Endodermal cell (in vitro differentiated cells): ENCODE data around the gene MYL10. TPM values are rescaled to one million over a fixed set of nuclear protein-coding genes. Genes with fewer than 3 reads are reported as not detected.

Experiments used
- DNase-seq: peaks from one replicate; pipeline ENCODE4 v3.0.0-alpha.2; 2017
- H3K27ac ChIP-seq: 2 replicates; pipeline ENCODE4 v1.5.1; 2013; ENCODE audit warnings: mild to moderate bottlenecking, low read depth, low read length, moderate library complexity
- H3K27me3 ChIP-seq: 2 replicates; pipeline ENCODE4 v1.6.1; 2013; ENCODE audit warnings: mild to moderate bottlenecking, low read length, moderate library complexity; ENCODE audit not compliant: insufficient read depth, control insufficient read depth, poor library complexity, severe bottlenecking
- H3K36me3 ChIP-seq: 2 replicates; pipeline ENCODE4 v1.7.0; 2013; ENCODE audit warnings: mild to moderate bottlenecking, low read length, moderate library complexity; ENCODE audit not compliant: control insufficient read depth, insufficient read depth
- H3K4me1 ChIP-seq: one replicate; pipeline ENCODE4 v1.7.0; 2013; ENCODE audit warnings: low read length; ENCODE audit not compliant: control insufficient read depth, insufficient read depth
- H3K4me3 ChIP-seq: 2 replicates; pipeline ENCODE4 v1.5.1; 2013; ENCODE audit warnings: mild to moderate bottlenecking, low read length, moderate library complexity
- H3K9ac ChIP-seq: 2 replicates; pipeline ENCODE4 v1.6.1; 2013; ENCODE audit warnings: mild to moderate bottlenecking, low read length, moderate library complexity; ENCODE audit not compliant: poor library complexity, severe bottlenecking; ENCODE audit errors: extremely low read depth
- H3K9me3 ChIP-seq: 2 replicates; pipeline ENCODE4 v1.6.1; 2013; ENCODE audit warnings: mild to moderate bottlenecking, low read length, moderate library complexity; ENCODE audit not compliant: control insufficient read depth
- H3K27ac Mint-ChIP-seq: 2 replicates; pipeline ENCODE4 v1.8.0; 2020; ENCODE audit warnings: mixed read lengths
- H3K27me3 Mint-ChIP-seq: 2 replicates; pipeline ENCODE4 v1.8.0; 2021; ENCODE audit warnings: mild to moderate bottlenecking, mixed read lengths; ENCODE audit not compliant: insufficient read depth
- H3K36me3 Mint-ChIP-seq: 2 replicates; pipeline ENCODE4 v1.8.0; 2020; ENCODE audit warnings: low read depth, mixed read lengths
- H3K4me1 Mint-ChIP-seq: 2 replicates; pipeline ENCODE4 v1.8.0; 2020; ENCODE audit warnings: mixed read lengths
- H3K4me3 Mint-ChIP-seq: 2 replicates; pipeline ENCODE4 v1.8.0; 2020; ENCODE audit warnings: mild to moderate bottlenecking, moderate library complexity, mixed read lengths
- H3K9me3 Mint-ChIP-seq: 2 replicates; pipeline ENCODE4 v1.8.0; 2020; ENCODE audit warnings: mild to moderate bottlenecking, mixed read lengths
- CTCF ChIP-seq: fragments of 200-600 bp; sonication (generic); conservative IDR thresholded peaks from 2 replicates; pipeline ENCODE4 v1.5.0; 2021; ENCODE audit warnings: antibody characterized with exemption, mild to moderate bottlenecking
- WGBS, 2 experiments: methylation state at CpG; one replicate each; pipeline versions ENCODE4 v1.1.5 to v1.1.7; 2013; ENCODE audit warnings: missing lambda C conversion rate in 2 of 2, mixed read lengths in 1 of 2; ENCODE audit not compliant: insufficient coverage in 1 of 2, insufficient read length in 1 of 2; 5-methylcytosine and 5-hydroxymethylcytosine counted together
- total RNA-seq, 2 donors: library from RNA; stranded (reverse); fragmentation: NEBNext Ultra II Directional in 1 of 2; extraction: Animal tissue kit (Norgen Biotek cat#: 25700) in 1 of 2; gene quantifications; 2 replicates in 1 of 2; 3 replicates in 1 of 2; pipeline ENCODE4 v1.2.1, GENCODE V29; 2021

The MYL10 gene
- total RNA-seq, 2 donors from 2014 or later = not detected

- no peak overlapping the region for H3K4me3 ChIP-seq
- no peak for TF ChIP-seq CTCF
- Mint-ChIP-seq H3K4me3 (no peak overlapping the region), H3K27me3 (peaks cover 8% of the 10 kb centered on the region), H3K9me3 (no peaks in the 10 kb centered on the region), H3K36me3 (no peaks in the 10 kb centered on the region), H3K27ac (no peak overlapping the region), H3K4me1 (no peaks in the 10 kb centered on the region)
- no peaks in the 10 kb centered on the region for H3K9me3 ChIP-seq
- H3K27ac ChIP-seq = no peak overlapping the region
- DNase-seq = no peak
- H3K27me3 ChIP-seq = no peaks in the 10 kb centered on the region
- WGBS, 2 experiments = 89 to 96% methylated on average over 1 of the region's 1 CpG
- no peaks in the 10 kb centered on the region for H3K36me3 ChIP-seq
- no peaks in the 10 kb centered on the region for H3K4me1 ChIP-seq
- no peak overlapping the region for H3K9ac ChIP-seq
These were observed 32.2 kb downstream of the MYL10 start for GRCh38 chr7:101596898-101597297.

GRCh38 chr7:101595766-101596537 is 33.1 kb downstream of the MYL10 start:
- no peak overlapping the region for H3K9ac ChIP-seq
- TF ChIP-seq CTCF = no peak
- Mint-ChIP-seq H3K27me3 (peaks cover 8% of the 10 kb centered on the region), H3K4me3 (no peak overlapping the region), H3K9me3 (no peaks in the 10 kb centered on the region), H3K36me3 (no peaks in the 10 kb centered on the region), H3K27ac (no peak overlapping the region), H3K4me1 (no peaks in the 10 kb centered on the region)
- no peaks in the 10 kb centered on the region for H3K9me3 ChIP-seq
- no peak for DNase-seq
- 94 to 100% methylated on average over 2 to 4 of the region's 4 CpGs for WGBS, 2 experiments
- no peaks in the 10 kb centered on the region for H3K27me3 ChIP-seq
- H3K4me1 ChIP-seq = no peaks in the 10 kb centered on the region
- no peaks in the 10 kb centered on the region for H3K36me3 ChIP-seq
- H3K4me3 ChIP-seq = no peak overlapping the region
- no peak overlapping the region for H3K27ac ChIP-seq

- Mint-ChIP-seq H3K4me3 (no peak overlapping the region), H3K4me1 (no peaks in the 10 kb centered on the region), H3K27ac (no peak overlapping the region), H3K9me3 (no peaks in the 10 kb centered on the region), H3K27me3 (peaks cover 8% of the 10 kb centered on the region), H3K36me3 (no peaks in the 10 kb centered on the region)
- WGBS, 2 experiments = 95 to 100% methylated on average over 1 of the region's 1 CpG
- no peaks in the 10 kb centered on the region for H3K9me3 ChIP-seq
- H3K9ac ChIP-seq = no peak overlapping the region
- no peaks in the 10 kb centered on the region for H3K36me3 ChIP-seq
- H3K4me3 ChIP-seq = no peak overlapping the region
- TF ChIP-seq CTCF = no peak
- H3K27me3 ChIP-seq = no peaks in the 10 kb centered on the region
- no peak overlapping the region for H3K27ac ChIP-seq
- no peak for DNase-seq
- H3K4me1 ChIP-seq = no peaks in the 10 kb centered on the region
These were observed 33.9 kb downstream of the MYL10 start for GRCh38 chr7:101595246-101595645.
